T47D (cell line): ENCODE results near the gene IFT25.

Source experiments
- DNase-seq, 2 experiments: peaks; one replicate each; pipeline versions ENCODE4 v3.0.0 to v3.0.0-alpha.2; 2011 to 2012; ENCODE audit warnings: low read depth in 1 of 2, low spot score in 1 of 2
- JUND ChIP-seq: IDR thresholded peaks from 2 replicates; pipeline ENCODE4 v1.6.1; 2012; ENCODE audit warnings: low read depth
- in situ Hi-C: cut with HindIII; loops from 2 replicates; pipeline ENCODE4 v1.10.0; 2016; ENCODE audit warnings: low sequenced_read_pairs, low pct_unique_long_range_greater_than_20kb

Gene IFT25

DNA sequence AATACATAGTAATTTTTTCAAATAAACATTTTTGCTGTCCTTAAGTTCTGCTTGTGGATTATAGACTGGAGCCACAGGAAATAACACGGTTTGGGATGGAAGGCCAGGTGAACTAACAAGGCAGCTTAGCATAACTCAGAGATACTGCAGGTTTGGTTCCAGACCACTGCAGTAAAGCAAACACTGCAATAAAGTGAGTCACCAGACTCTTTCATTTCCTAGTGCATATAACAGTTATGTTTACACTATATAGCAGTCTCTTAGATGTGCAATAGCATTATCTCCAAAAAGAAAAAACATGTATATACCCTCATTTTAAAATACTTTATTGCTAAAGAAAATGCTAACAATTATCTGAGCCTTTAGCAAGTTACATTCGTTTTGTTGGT is 22.6 kb upstream of the IFT25 start:
- TF ChIP-seq JUND: no peak
- no peak for DNase-seq
- in situ Hi-C loops: no loop called here

DNA sequence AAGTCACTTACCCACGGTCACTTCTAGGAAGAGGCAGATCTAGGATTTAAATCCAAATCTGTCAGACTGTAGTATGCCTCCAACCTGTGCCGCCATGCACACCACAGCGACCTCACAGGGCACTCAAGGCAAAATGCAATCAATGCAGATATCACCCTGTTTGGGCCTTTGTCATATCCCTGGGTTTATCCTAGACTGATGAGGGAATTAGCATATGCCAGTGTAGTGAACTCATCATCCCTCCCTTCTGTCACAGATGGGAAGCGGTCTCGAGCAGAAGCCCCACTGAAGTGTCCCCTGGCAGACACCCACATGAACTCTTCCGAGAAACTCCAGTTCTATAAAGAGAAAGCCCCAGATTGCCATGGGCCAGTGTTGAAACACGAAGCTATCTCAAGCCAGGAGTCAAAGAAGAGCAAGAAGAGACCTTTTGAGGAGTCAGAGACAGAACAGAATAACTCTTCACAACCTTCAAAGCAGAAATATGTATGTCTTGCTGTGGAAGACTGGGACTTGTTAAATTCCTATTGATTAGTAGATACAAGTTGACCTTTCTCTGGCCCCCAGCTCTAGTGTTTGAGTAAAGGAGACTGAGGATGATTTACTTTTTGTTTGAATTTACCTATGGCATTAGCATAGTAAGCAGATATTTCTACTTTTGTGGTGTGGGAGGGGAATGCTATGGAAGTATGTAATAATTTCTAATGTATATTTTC is 22.1 kb upstream of the IFT25 start:
- DNase-seq: no peak
- TF ChIP-seq JUND: no peak
- in situ Hi-C loops: no loop called here

DNA sequence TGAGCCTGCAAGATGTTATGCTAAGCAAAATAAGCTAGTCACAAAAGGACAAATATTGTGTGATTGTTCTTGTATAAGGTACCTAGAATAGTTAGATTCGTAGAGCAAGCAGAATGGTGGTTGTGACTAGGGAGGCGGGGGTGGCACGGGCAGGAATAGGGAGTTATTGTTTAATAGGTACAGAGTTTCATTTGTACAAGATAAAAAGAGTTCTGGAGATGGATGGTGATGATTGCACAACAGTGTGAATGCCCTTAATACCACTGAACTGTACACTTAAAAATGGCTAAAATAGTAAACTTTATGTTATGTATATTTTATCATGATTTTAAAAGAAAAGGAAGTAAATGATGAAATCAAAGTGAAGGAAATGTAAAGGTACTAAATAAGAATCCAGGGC is 21.3 kb upstream of the IFT25 start:
- in situ Hi-C loops: no loop called here
- no peak for DNase-seq
- TF ChIP-seq JUND: no peak

DNA sequence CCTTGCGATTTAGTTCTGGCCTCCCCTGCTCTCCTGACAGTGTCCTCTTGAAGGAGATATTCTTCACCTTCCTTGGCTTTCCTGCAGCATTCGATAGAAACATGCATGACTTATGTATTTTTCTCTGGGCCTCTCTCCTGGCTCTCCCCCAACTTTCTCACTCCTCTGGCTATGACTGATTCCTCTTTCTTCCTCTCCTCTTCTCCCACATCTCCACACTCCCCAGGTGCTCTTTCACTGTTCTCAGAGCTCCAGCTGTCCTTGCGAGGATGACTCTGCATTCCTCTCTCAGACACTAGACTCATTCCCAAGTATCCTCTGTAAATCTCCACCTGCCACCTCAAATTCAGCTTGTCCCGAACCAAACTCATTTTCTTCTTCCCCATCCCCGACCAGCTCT is 18.6 kb upstream of the IFT25 start:
- no peak for TF ChIP-seq JUND
- DNase-seq: no peak
- in situ Hi-C loops: no loop called here

DNA sequence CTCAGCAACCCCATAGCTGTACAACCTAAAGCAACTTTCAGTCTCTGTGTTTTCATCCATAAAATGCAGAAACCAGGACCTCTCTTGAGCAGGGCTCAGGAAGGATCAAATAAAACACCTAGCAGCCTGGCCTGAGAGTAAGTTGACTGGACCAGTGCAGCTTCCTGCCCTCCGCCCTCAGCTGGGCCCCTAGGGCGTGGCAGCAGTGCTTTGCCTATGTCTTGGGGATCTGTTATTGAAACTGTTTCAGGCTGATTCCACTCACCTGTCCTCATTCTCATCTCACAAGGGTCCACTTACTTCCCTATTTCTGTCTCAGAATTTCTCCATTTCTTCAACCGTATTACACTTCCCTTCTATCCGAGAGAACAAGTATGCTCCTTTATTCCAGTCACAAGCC is 18.0 kb upstream of the IFT25 start:
- TF ChIP-seq JUND: no peak
- DNase-seq: no peak
- in situ Hi-C loops: no loop called here

DNA sequence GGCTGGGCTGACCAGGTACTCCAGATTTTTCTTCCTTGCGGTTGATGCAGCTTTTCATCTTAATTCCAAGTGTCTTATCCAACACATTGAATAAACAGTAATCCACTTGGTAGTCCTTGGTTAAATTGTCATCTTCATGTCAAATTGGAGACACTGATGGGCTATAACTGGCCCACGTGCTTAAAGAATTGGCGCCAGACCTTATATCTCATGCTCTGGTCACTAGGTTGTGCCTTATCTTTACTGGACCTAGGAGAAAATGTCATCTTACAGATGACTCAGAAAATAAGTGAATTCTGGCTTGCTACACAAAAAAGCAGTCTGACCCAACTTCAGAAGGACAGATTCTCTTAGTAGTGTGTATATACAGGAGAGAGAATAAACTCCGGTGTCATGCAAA is 16.9 kb upstream of the IFT25 start:
- no peak for DNase-seq
- in situ Hi-C loops: no loop called here
- TF ChIP-seq JUND: no peak

DNA sequence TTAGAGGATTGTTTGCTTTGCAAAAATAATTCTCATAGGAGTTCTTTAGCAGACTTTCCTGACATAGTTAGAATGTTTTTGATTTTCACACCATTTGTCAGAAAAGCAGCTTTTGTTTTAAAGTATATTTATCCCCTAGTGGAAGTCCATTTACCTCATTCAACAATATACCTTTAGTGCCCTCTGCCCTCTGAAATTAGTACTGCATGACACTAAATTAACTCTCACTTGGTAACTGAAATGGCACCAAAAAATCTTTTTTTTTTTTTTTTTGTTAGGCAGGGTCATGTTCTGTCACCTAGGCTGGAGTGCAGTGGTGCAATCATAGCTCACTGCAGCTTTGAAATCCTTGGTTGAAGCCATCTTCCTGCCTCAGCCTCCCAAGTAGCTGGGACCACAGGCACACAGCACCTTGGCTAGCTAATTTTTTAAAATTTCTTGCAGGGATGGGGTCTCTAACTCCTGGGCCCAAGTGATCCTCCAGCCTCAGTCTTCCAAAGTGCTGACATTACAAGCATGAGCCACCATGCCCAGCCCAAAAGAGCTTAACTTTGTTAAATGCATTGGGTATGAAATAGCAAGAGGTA is 14.3 kb upstream of the IFT25 start:
- DNase-seq: no peak
- TF ChIP-seq JUND: no peak
- in situ Hi-C loops: no loop called here

DNA sequence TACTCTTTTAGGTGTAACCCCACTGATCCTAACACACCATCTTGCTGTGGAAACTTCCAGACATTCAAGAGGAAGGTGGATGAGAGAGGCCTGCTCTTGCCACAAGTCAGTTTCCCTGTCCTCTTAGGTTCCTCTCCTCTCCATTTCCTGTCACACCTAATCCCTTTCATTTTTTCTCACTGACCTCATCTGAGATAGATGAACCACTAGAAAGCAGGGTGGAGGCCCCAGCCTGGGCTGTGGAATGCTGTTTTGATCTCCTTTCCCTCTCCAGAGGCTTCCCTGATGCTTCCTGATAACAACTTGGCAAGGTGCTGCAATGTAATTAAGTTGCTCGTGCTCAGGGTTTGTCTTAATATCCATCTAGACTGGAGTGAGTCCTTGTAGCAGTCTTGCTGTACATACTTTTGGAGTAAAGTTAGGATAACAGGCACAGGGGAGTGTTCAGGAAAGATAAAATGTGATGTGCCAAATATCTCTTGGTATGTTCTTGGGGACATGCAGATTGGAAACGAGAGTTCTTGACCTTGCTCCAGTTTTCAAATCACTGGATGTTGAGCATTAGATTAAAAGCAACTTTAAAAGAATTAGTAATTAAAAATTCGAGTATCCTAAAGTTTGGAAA is 11.8 kb upstream of the IFT25 start:
- no peak for TF ChIP-seq JUND
- in situ Hi-C loops: no loop called here
- DNase-seq: no peak

DNA sequence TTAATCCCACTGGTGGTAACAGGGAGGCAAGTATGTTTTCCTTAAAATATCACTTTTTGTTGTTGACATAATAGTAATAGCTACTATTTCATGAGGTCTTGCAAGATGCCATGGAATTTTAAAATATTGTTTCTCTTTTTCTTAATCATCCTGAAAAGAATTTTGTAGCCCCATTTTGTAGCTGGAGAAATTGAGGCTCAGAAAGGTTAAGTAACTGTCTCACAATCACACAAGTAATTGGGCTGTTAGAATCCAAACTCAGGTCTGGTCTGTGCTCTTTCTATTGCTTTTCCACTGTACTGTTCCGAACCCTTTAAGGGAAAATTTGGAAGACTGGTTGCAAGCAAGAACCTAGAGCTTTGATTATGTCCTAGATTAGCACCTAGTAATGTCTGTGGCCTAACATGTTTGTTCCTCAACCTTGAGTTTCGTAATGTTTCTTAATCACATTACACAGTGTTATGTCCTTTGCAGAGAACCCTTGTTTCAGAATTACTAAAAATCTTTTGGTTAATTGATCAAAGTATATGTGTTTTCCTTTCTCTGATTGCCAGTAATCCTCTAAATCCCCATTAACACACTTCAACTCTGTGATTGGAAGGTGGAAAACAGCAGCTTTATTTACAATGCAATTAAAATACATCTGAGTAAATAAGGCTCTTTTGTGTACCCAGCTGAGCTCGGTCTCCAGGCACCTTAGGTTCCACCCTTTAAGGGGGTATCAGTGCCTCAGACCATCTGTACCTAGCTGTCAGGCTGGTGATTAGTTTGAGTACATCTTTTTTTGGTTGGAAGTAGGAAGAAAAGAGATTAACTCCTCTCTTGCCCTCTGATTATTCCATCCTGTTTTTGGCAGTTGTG is 11.0 kb upstream of the IFT25 start:
- in situ Hi-C loops: no loop called here
- TF ChIP-seq JUND: no peak
- DNase-seq: no peak

DNA sequence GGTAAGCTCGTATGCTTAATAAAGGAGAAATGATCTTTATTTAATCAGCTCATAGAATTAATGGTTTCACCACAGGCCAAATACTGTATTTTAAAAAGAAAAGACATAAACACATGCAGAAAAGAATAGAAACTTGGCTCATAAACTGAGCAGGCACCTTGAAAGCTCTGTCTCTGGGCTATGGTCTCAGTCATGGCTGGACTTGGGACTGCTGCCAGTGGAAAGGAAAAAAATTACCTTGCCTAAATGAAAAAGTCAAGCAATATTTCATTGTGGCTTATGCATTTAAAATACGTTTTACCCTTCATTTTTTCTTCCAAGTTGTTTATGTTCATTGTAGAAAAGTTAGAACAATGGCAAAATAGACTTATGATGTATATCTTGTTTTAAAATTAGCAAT is 8.6 kb upstream of the IFT25 start:
- no peak for TF ChIP-seq JUND
- no peak for DNase-seq
- in situ Hi-C loops: no loop called here

DNA sequence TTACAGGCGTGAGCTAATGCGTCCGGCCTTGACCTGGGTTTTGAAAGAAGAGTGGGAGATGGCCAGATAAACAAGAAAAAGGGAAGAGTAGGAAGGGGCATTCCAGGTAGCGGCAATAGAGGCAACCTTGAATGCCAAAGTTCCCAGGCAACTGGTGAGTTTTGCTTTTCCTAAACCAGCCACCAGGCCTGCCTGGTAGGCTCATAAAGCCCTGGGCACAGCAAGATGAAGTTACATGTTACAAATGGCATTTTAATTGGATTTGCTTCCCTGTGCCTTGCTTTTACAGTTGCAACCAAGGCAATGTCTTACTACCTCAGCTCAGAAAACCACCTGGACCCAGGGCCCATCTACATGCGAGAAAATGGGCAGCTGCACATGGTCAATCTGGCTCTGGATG is 6.2 kb upstream of the IFT25 start:
- no peak for DNase-seq
- in situ Hi-C loops: no loop called here
- no peak for TF ChIP-seq JUND

DNA sequence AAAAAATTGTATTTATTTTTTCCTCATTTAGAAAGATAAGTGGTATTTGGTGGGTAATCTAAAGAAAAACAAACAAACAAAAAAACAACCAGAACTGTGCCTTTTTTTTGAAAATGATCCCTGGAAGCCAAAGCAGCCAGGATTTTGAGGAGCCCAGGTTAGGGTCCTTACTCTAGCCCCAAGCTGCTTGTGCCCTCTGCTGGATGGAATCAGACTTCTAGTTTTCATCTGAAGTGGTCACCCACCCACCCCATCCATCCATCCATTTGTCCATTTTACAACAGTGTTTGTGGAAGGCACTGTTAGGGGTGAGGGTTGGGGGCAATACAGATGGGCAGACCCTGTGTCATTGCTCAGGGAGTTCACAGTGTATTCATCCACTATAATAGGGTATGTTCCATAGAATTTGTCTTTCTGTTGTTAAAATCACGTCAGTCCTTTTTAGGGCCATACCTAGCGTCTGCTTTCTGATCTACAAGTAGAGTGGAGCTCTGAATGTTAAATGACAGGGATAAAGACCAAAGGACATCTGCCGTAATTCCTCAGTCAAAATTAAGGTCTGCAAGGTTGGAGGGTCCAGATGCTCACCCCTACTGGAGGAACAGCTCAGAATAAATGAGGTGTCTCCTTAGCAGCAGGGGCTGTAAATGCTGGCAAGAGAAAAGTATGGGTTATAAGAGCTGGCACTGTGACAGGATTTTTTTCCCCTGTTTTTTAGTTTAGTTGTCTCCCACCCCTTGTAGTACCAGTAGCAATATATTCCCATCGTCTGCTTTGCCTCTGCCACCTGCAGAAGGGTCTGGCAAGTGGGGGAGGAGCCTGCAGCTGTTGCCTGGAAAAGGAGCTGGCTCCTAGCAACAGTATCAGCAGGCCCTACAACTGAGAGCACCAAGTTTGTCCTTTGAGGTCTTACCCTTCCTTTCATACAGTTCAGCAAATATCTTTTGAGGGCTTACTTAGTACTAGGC is 3.8 kb upstream of the IFT25 start:
- TF ChIP-seq JUND: no peak
- in situ Hi-C loops: no loop called here
- peak in 1 of 2 experiments; percentile 55 for DNase-seq
